ENCODE measurements around the gene MLPH. TPM values are rescaled to one million over a fixed set of nuclear protein-coding genes. Genes with fewer than 3 reads are reported as not detected.

Gene MLPH
- total and polyA plus RNA-seq, 2 of the 13 experiments (the other 11 are each of a cell fraction or from before 2014, with no cell fraction given) = 0.12 TPM; not detected in 1

DNA sequence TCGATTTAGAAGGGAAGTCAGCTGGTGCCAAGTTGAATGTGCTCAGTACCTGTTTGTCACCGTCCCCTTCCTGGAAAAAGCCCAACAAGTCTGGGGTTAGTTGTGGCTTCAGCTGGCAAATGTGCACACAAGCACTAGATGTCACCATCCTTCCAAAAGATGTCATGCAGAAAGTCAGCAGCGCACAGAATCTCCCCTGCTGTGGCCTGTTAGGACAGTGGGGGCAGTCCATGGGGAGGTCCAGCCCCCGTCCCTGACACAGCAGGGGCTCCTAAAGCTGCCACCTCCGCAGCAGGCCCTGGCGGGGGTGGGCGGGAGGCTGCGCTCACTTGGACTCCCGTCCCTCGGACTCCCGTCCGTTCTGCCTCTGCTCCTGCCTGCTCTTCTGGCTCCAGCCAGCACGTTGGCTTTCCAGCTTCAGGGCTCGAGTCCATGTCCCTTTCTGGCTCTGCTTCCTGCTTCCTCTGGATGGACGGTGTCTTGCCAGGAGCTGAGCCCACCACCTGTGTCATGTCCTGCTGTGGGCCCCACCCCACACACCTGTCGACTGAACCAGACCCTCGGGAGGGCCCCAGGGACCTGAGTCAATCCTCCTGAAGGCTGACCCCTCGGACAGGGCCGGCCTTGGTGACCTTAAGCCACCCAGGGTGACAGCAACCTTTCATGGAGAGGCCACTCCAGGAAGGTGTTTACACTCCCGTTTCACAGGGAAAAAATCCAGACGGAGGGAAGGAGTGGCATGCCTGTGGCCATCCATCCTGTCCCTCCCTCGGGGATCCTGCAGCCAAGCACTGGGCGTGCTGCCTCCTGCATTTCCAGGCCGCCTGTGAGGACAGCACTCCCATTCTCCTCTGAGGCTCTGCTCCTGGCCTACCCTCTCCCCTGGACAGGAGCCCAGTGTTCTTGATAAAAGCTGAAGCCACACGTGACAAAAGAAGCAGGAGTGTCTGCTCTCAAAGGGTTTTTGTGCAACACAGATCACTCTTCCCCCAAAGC lies 95.0 kb downstream of the MLPH start (continued):
- TF ChIP-seq JUND (CRISPR knock-in tag; IDR thresholded peaks at IDR 0.05) = no peak; the same call in 1 of the 2 replicates
- no peak for TF ChIP-seq GATAD1 (CRISPR knock-in tag; IDR thresholded peaks at IDR 0.05)
- TF ChIP-seq, protein P1, sequence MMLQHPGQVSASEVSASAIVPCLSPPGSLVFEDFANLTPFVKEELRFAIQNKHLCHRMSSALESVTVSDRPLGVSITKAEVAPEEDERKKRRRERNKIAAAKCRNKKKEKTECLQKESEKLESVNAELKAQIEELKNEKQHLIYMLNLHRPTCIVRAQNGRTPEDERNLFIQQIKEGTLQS (CRISPR knock-in tag; IDR thresholded peaks at IDR 0.05) = no peak
- no peak for TF ChIP-seq ZNF709 (CRISPR knock-in tag; IDR thresholded peaks at IDR 0.05)
- no peak for TF ChIP-seq ZNF589 (CRISPR knock-in tag; conservative IDR thresholded peaks at IDR 0.05)
- no peak for TF ChIP-seq SMC3 (IDR thresholded peaks at IDR 0.05; ENCODE audit: low read length)
- TF ChIP-seq THAP11 (CRISPR knock-in tag; IDR thresholded peaks at IDR 0.05) = no peak
- TF ChIP-seq ELF4 (CRISPR knock-in tag; IDR thresholded peaks at IDR 0.05; ENCODE audit: borderline replicate concordance) = no peak
- TF ChIP-seq ATF1 (CRISPR knock-in tag; IDR thresholded peaks at IDR 0.05) = no peak
- TF ChIP-seq ASH2L (IDR thresholded peaks at IDR 0.05; ENCODE audit: insufficient read length, low read depth, low read length) = no peak
- no peak; the same call in 1 of the 2 replicates for TF ChIP-seq SOX5 (CRISPR knock-in tag; IDR thresholded peaks at IDR 0.05; ENCODE audit: borderline replicate concordance)
- TF ChIP-seq CENPX (CRISPR knock-in tag; IDR thresholded peaks at IDR 0.05) = no peak
- no peak for TF ChIP-seq ZNF335 (CRISPR knock-in tag; IDR thresholded peaks at IDR 0.05)
- TF ChIP-seq ZNF841 (CRISPR knock-in tag; IDR thresholded peaks at IDR 0.05; ENCODE audit: borderline replicate concordance) = no peak
- no peak for TF ChIP-seq ZNF354B (CRISPR knock-in tag; IDR thresholded peaks at IDR 0.05)
- TF ChIP-seq MED1 (CRISPR knock-in tag; IDR thresholded peaks at IDR 0.05) = peak; percentile 43
- TF ChIP-seq ZNF510 (CRISPR knock-in tag; IDR thresholded peaks at IDR 0.05; ENCODE audit: low read depth) = no peak; the same call in 1 of the 2 replicates
- TF ChIP-seq RFXAP (CRISPR knock-in tag; IDR thresholded peaks at IDR 0.05; ENCODE audit: borderline replicate concordance) = no peak
- no peak; the same call in 1 of the 2 replicates for TF ChIP-seq ZNF547 (CRISPR knock-in tag; IDR thresholded peaks at IDR 0.05)
- no peak for TF ChIP-seq ZSCAN30 (CRISPR knock-in tag; IDR thresholded peaks at IDR 0.05)
- no peak for TF ChIP-seq TOPORS (CRISPR knock-in tag; IDR thresholded peaks at IDR 0.05)
- no peak for TF ChIP-seq KDM4B (CRISPR knock-in tag; IDR thresholded peaks at IDR 0.05)
- TF ChIP-seq, protein P2, sequence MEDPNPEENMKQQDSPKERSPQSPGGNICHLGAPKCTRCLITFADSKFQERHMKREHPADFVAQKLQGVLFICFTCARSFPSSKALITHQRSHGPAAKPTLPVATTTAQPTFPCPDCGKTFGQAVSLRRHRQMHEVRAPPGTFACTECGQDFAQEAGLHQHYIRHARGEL (CRISPR knock-in tag; IDR thresholded peaks at IDR 0.05) = no peak
- no peak for TF ChIP-seq ZNF839 (CRISPR knock-in tag; IDR thresholded peaks at IDR 0.05; ENCODE audit: borderline replicate concordance)
- no peak for TF ChIP-seq TEAD2 (CRISPR knock-in tag; IDR thresholded peaks at IDR 0.05)
- TF ChIP-seq, protein P3, sequence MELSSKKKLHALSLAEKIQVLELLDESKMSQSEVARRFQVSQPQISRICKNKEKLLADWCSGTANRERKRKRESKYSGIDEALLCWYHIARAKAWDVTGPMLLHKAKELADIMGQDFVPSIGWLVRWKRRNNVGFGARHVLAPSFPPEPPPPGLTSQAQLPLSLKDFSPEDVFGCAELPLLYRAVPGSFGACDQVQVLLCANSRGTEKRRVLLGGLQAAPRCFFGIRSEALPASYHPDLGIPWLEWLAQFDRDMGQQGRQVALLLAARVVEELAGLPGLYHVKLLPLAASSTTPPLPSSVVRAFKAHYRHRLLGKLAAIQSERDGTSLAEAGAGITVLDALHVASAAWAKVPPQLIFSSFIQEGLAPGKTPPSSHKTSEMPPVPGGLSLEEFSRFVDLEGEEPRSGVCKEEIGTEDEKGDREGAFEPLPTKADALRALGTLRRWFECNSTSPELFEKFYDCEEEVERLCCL (CRISPR knock-in tag; IDR thresholded peaks at IDR 0.05; ENCODE audit: borderline replicate concordance) = no peak
- TF ChIP-seq SMAD9 (CRISPR knock-in tag; IDR thresholded peaks at IDR 0.05) = no peak
- no peak for TF ChIP-seq HES4 (CRISPR knock-in tag; IDR thresholded peaks at IDR 0.05; ENCODE audit: borderline replicate concordance)
- TF ChIP-seq CBX1 (IDR thresholded peaks at IDR 0.05; ENCODE audit: low read depth) = no peak
- no peak; the same call in 1 of the 2 replicates for TF ChIP-seq ATF7-NPFF (CRISPR knock-in tag; IDR thresholded peaks at IDR 0.05; ENCODE audit: low read depth)
- TF ChIP-seq KAT8 (CRISPR knock-in tag; IDR thresholded peaks at IDR 0.05) = 0 out of 2 replicates have a peak, but pooled peaks have one; percentile 39
- TF ChIP-seq ZNF562 (CRISPR knock-in tag; IDR thresholded peaks at IDR 0.05; ENCODE audit: borderline replicate concordance) = no peak
